Stimulated activated CD8-positive, alpha-beta memory T cell treated with anti-CD3 and anti-CD28 coated beads, Interleukin-4, amount 100 ng/mL, for 4 hours (primary cell): ENCODE results near the gene CUX1.
"Not testable (repeated sequence)": the region's sequence is repeated elsewhere in the genome, so short reads cannot be mapped to it uniquely, and the experiment has no call there.

Experiments used
- DNase-seq, 2 donors: peaks; one replicate each; pipeline ENCODE4 v3.0.0-alpha.2; 2020; ENCODE audit warnings: low read depth in 2 of 2, low spot score in 1 of 2

CUX1 gene

DNA sequence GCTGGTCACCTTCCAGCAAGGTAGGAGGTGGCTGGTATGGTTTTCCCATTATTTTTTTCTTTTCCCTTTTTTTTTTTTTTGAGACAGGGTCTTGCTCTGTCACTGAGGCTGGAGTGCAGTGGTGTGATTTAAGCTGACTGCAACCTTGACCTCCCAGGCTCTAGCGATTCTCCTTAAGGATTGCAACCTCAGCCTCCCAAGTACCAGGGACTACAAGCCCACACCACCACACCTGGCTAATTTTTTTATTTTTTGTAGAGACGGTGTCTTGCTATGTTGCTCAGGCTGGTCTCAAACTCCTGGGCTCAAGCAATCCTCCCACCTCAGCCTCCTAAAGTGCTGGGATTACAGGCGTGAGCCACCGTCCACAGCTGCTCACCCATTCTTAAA is 24.7 kb upstream of the CUX1 start:
- DNase-seq: not testable (repeated sequence)

DNA sequence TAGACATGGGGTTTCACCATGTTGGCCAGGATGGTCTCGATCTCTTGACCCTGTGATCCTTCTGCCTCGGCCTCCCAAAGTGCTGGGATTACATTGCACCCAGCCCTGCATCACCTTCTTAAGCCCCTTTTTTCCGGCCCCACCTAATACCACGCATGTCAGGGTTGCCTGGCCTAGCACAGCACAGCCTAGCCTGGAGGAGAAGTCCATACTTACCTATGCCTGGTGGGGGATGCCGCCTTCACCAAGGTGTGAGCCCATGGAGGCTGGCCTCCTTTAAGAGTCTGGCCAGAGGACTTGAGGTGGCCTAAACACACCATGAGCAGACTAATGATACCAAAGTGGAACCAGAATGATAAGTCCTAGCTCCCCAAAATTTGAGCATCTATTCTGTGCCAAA is 22.0 kb upstream of the CUX1 start:
- no peak for DNase-seq

GRCh38 chr7:101798173-101798572 is 19.3 kb upstream of the CUX1 start:
- not testable (repeated sequence) for DNase-seq

DNA sequence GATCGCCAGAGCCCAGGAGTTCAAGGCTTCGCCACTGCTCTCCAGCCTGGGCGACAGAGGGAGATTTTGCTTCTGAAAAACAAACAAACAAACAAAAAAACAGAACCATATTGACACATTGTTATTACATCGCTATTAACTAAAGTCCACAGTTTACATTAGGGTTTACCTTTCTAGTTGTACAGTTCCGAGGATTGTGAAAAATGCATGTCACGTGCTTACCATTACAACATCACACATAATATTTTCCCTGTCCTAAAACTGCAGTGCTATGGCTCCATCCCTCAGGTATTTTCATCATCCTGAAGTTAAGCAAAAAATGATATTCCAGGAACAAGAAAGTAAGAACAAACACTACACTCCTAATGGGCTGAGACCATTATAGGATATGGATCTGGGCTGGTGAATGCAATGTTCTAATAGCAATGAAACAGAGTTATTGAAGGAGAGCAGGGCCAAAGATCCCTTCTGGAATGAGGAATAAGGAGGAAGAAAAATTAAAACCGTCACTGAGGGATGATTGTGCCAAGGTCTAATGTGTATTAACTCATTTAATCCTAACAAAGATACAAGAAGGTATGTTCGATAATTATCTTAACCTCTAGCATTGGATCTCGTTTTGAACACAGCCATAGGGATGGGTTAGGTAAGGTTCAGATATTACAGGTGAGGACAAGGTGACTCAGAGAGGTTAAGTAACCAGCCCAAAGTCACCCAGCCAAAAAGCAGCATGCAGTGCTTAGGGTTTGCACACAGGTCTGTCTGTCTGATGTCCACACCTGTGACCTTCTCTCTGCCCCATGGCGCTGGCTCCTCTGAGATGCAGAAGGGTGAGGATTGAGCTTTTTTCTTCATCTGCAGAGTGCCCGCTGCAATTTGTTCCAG is 14.0 kb upstream of the CUX1 start:
- no peak for DNase-seq

- no peak for DNase-seq
Measured at GRCh38 chr7:101804088-101804963, 13.1 kb upstream of the CUX1 start.

DNA sequence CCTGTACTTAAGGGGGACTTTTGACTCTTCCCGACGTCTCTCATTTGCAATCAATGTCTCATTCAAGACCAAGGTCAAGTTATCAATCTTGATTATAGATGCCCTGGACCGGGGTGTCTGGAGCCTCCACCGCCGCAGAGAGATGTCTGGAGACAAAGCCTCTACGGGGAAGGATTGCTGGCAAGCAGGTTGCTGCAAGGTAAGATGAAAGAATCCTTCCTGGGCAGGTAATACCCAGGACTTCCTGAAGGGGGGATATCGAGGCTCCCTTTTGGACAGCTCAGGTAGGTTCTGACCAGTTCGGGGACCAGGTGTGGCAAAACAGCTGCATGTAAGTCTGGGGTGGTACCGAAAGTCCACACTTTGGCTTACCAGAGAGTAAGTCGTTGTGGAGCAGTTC is 12.5 kb upstream of the CUX1 start:
- DNase-seq: no peak

DNA sequence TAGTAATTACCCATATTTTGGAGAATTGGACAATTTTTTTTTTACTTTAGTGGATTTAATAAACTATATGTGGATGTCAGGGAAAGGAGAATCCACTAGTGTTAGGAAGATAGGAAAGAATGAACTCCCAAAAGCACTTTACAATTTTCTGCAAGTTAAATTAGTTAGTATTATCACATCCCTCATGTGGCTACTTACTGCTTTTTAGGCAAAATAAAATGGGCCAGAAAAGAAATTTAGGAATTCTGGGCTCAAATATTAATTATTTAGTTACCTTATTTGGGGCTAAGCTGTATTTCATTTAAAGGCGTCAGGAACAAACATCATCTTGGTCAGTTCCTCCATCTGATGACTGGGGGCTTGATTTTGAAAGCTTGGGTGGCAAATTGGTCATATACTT is 4.8 kb upstream of the CUX1 start:
- no peak for DNase-seq

DNA sequence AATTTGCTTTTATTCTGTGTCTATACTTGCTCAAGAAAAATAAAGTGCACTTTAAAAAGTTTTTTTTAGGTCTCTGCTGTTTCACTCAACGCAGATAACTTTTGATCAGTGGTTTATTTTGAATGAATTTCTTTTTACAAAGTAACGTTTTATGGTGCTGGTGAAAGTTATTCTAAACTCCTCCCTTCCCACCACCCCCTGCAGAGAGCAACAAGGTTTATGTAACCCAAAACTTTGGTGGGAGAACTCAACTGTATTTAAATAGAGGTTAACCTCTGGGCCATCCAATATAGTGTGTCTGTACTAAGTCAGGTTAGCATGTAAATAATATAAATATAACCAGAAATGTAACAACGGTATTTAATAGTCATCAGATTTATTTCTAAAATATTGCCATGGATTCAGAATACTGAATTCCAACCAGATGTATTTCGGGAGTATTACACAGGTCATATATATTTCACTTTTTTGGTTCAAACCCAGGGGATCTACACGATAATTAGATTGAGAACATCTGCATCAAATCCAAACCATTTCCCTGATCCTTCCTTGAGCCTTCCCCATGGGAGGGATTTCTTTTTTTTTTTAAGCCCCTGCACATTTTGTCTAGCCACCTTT is 3.9 kb upstream of the CUX1 start:
- no peak for DNase-seq

GRCh38 chr7:101814081-101814990 is 3.1 kb upstream of the CUX1 start:
- no peak for DNase-seq

- peak in 1 of 2 donors; percentile 41 for DNase-seq
Measured at GRCh38 chr7:101814991-101815825, 2.2 kb upstream of the CUX1 start.

- peak in 1 of 2 donors; percentile 35 for DNase-seq
Measured at GRCh38 chr7:101815826-101816594, 1.4 kb upstream of the CUX1 start.

DNA sequence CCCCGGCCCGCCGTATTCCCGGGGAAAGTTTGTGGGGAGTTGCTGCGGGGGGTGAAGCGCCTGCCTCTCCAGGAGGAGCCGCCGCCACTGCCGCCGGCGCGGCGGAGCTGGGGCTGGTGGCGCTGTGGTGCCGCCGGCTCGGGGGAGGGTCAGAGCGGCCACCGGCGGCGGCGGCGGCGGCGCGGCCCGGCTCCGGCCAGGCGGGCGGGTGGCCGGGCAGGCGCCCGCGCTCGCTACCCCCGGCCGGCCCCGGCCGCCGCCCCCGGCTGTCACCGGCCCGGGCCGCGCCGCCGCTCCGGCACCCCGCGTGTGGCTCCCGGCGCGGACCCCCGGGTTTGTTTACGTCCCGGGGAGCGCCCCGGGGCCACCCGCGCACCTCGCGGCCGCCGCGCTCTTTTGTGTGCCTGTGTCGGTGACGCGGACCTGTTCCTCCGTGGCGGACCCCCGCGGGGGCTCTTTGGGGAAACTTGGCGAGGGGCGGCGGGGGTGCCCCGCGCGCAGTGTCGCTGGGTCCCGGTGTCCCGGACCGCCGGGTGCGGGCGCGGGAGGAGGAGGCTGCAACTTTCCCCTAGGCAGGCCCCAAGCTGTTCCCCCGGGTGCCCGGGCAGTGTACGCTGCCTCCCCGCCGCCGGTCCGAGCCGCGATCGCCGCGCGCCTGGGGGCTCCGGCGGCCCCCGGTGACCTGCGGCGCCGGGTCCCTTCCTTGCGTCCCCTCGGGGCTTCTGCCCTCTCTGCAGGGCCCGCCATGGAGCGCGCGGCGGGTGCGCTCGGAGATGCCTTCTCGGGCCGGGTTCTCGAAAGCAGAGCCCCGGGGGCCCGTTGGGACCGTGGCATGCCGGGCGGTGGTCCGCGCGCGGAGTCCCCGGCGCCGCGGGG is 593 bp upstream of the CUX1 start:
- DNase-seq: no peak

- no peak for DNase-seq
Measured at GRCh38 chr7:101818287-101819071, 1.1 kb downstream of the CUX1 start.

DNA sequence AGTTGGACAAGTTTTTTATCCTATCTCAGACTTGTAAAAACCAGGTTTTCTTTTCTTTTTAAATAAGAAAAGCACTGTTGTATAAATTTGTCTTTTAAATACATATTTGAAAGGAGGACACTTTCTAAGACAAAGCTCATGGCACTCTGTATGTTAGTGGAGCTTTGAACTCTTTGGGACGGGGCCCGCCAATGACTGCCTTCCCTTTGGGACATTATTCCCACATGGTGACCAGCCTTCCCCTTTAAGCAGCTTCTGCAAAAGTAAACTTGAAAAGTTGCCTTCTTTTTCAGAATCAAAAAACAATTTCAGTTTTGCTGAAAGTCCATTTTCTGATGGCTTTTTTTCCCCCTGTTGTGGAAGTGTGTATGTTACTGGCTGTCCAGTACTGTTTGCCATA is 1.8 kb downstream of the CUX1 start:
- DNase-seq: no peak

DNA sequence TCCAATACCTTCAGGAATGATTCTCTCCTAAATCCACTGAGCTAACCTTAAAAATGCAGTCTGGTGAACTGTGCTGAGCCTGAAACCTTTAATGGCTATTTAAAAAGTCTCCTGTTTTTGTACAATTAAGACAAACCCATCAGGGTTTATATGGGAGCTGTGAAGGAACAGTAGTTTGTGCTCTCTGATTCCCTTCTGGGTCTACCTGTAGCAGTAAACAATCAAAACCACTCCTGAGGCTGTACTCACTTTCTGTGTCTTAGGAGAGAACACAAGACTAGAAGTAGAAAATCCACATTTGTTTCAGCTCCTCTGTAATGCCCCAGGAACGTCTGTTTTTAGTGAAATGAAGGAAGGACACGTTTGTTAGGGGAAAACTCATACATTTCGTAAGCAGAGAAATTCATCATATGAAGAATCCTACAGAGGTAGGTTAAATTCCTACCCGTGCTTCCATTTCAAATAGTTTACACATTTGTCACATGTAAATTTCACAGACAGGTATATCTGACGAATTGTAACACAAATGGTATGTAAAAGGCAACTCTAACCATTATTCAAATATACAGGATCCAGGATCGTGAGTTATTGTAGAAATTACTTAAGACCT is 2.6 kb downstream of the CUX1 start:
- DNase-seq: no peak

GRCh38 chr7:101820703-101821102 is 3.3 kb downstream of the CUX1 start:
- no peak for DNase-seq

DNA sequence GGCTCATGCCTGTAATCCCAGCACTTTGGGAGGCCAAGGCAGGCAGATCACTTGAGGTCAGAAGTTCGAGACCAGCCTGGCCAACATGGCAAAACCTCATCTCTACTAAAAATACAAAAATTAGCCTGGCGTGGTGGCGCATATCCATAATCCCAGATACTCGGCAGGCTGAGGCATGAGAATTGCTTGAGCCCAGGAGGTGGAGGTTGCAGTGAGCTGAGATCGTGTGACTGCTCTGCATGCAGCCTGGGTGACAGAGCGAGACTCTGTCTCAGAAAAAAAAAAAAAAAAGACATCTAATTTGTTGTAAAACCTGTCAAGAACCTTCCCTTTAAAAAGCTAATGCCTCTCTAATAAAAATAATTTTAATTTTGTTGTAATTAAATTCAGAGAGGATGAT is 5.2 kb downstream of the CUX1 start:
- DNase-seq: not testable (repeated sequence)
